ENCODE data around the gene WDR90. TPM values are rescaled to one million over a fixed set of nuclear protein-coding genes. Genes with fewer than 3 reads are reported as not detected.

WDR90 gene
- total and polyA plus RNA-seq, 2 of the 13 experiments (the other 11 are each of a cell fraction or from before 2014, with no cell fraction given): 14.9 to 28.9 TPM

- TF ChIP-seq CREM (IDR thresholded peaks at IDR 0.05): no peak
- TF ChIP-seq CREM (CRISPR knock-in tag; IDR thresholded peaks at IDR 0.05): no peak
- no peak for TF ChIP-seq ZKSCAN1 (IDR thresholded peaks at IDR 0.05; ENCODE audit: low read length)
- TF ChIP-seq SOX13 (IDR thresholded peaks at IDR 0.05): no peak
- no peak for TF ChIP-seq SOX13 (CRISPR knock-in tag; conservative IDR thresholded peaks at IDR 0.05 in 1 of 2, IDR thresholded peaks at IDR 0.05 in 1 of 2)
- no peak for TF ChIP-seq ZNF337 (CRISPR knock-in tag; IDR thresholded peaks at IDR 0.05; ENCODE audit: borderline replicate concordance, low read depth)
- no peak for TF ChIP-seq IKZF5 (CRISPR knock-in tag; IDR thresholded peaks at IDR 0.05)
- no peak for TF ChIP-seq KDM5A (IDR thresholded peaks at IDR 0.05; ENCODE audit: borderline replicate concordance, low read length)
- TF ChIP-seq CBX2 (IDR thresholded peaks at IDR 0.05; ENCODE audit: low read depth, low read length): no peak
- no peak for TF ChIP-seq CBX2 (CRISPR knock-in tag; IDR thresholded peaks at IDR 0.05; ENCODE audit: low read depth)
- no peak for TF ChIP-seq ZFP1 (CRISPR knock-in tag; IDR thresholded peaks at IDR 0.05)
- TF ChIP-seq, protein P1, sequence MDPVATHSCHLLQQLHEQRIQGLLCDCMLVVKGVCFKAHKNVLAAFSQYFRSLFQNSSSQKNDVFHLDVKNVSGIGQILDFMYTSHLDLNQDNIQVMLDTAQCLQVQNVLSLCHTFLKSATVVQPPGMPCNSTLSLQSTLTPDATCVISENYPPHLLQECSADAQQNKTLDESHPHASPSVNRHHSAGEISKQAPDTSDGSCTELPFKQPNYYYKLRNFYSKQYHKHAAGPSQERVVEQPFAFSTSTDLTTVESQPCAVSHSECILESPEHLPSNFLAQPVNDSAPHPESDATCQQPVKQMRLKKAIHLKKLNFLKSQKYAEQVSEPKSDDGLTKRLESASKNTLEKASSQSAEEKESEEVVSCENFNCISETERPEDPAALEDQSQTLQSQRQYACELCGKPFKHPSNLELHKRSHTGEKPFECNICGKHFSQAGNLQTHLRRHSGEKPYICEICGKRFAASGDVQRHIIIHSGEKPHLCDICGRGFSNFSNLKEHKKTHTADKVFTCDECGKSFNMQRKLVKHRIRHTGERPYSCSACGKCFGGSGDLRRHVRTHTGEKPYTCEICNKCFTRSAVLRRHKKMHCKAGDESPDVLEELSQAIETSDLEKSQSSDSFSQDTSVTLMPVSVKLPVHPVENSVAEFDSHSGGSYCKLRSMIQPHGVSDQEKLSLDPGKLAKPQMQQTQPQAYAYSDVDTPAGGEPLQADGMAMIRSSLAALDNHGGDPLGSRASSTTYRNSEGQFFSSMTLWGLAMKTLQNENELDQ (CRISPR knock-in tag; IDR thresholded peaks at IDR 0.05; ENCODE audit: borderline replicate concordance): no peak
- TF ChIP-seq, protein P2, sequence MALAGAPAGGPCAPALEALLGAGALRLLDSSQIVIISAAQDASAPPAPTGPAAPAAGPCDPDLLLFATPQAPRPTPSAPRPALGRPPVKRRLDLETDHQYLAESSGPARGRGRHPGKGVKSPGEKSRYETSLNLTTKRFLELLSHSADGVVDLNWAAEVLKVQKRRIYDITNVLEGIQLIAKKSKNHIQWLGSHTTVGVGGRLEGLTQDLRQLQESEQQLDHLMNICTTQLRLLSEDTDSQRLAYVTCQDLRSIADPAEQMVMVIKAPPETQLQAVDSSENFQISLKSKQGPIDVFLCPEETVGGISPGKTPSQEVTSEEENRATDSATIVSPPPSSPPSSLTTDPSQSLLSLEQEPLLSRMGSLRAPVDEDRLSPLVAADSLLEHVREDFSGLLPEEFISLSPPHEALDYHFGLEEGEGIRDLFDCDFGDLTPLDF (CRISPR knock-in tag; IDR thresholded peaks at IDR 0.05): no peak
- TF ChIP-seq SIN3A (IDR thresholded peaks at IDR 0.05; ENCODE audit: borderline replicate concordance, low read depth, low read length): no peak
- TF ChIP-seq BORCS8-MEF2B (CRISPR knock-in tag; IDR thresholded peaks at IDR 0.05): no peak
- peaks cover 25% of the 10 kb centered on the region for H3K4me1 ChIP-seq (ENCODE audit: insufficient read depth, low read length)
- no peaks in the 10 kb centered on the region for H3K9me3 ChIP-seq (ENCODE audit: low read length)
- H3K79me2 ChIP-seq (ENCODE audit: insufficient read depth, low read length): no peaks in the 10 kb centered on the region
- FAIRE-seq (no peak), DNase-seq (ENCODE audit: low spot score) (no peak), ATAC-seq (no peak)
- in situ Hi-C loops (cut with HindIII; ENCODE audit: extremely low pct_ligation_motif_present, low pct_unique_long_range_greater_than_20kb): loop anchor here (5.0 kb wide), 1 partner anchor 76 kb away; the partner anchor contains the start of genes CHTF18 and RPUSD1
- no peaks in the 10 kb centered on the region for H4K20me1 ChIP-seq (ENCODE audit: insufficient read depth, low read length)
- intact Hi-C loops (cut with micrococcal nuclease; ENCODE audit: unreplicated experiment): no loop called here
- H3K36me3 ChIP-seq (replicated peaks in 1 of 2; ENCODE audit: control insufficient read depth in 1 of 2, insufficient read depth in 2 of 2, low read length in 2 of 2): no peaks in the 10 kb centered on the region
- no peak overlapping the region for H3K27ac ChIP-seq (ENCODE audit: extremely low read length, insufficient read depth, low read length)
- H2AFZ ChIP-seq (ENCODE audit: low read length): no peak overlapping the region
- H3K4me2 ChIP-seq (ENCODE audit: low read depth, low read length): no peak overlapping the region
- peaks cover 8 to 49% of the 10 kb centered on the region in 2 experiments; a peak in 4 of 5 replicates for H3K27me3 ChIP-seq (ENCODE audit: control insufficient read depth in 1 of 2, insufficient read depth in 2 of 2, low read length in 2 of 2)
- BruUV-seq (replicated peaks): no TSS peak
- 19% methylated on average over 6 of the region's 12 CpGs for WGBS (ENCODE audit: low lambda C conversion rate)
- no peak overlapping the region for H3K9ac ChIP-seq (ENCODE audit: insufficient read depth, low read depth, low read length)
- ChIA-PET POLR2A (no interaction called here), CTCF (ENCODE audit: low intra/inter-chr PET ratio, low total read pairs) (interaction anchor here (0.7 to 2.3 kb wide), 4 partner anchors 23 to 76 kb away, joined by 3 to 19 read pairs (median 10); no protein-coding TSS in a partner anchor)
- no peak overlapping the region for H3K4me3 ChIP-seq (replicated peaks in 1 of 3; ENCODE audit: insufficient read depth in 1 of 3, low read depth in 2 of 3, low read length in 3 of 3)
Measured at GRCh38 chr16:711084-711483, 61.9 kb downstream of the WDR90 start.
